Progenitor cell of endocrine pancreas (in vitro differentiated cells): ENCODE results near the gene TPX2. TPM values are rescaled to one million over a fixed set of nuclear protein-coding genes. Genes with fewer than 3 reads are reported as not detected.

Experiments used
- DNase-seq: peaks from one replicate; pipeline ENCODE4 v3.0.0; 2021; ENCODE audit warnings: low spot score; ENCODE audit not compliant: unreplicated experiment
- H3K27ac Mint-ChIP-seq: 2 replicates; pipeline ENCODE4 v1.8.0; 2021; ENCODE audit warnings: mild to moderate bottlenecking, moderate library complexity, mixed read lengths
- H3K27me3 Mint-ChIP-seq: 2 replicates; pipeline ENCODE4 v1.8.0; 2021; ENCODE audit warnings: mixed read lengths
- H3K36me3 Mint-ChIP-seq: 2 replicates; pipeline ENCODE4 v1.8.0; 2022; ENCODE audit warnings: mixed read lengths; ENCODE audit not compliant: insufficient read depth
- H3K4me1 Mint-ChIP-seq: 2 replicates; pipeline ENCODE4 v1.8.0; 2021; ENCODE audit warnings: low read depth, mixed read lengths
- H3K4me3 Mint-ChIP-seq: 2 replicates; pipeline ENCODE4 v1.8.0; 2021; ENCODE audit warnings: low read depth, mild to moderate bottlenecking, moderate library complexity, mixed read lengths
- H3K9me3 Mint-ChIP-seq: 2 replicates; pipeline ENCODE4 v1.8.0; 2021; ENCODE audit warnings: low read depth, mixed read lengths
- CTCF ChIP-seq: fragments of 200-600 bp; sonication (generic); IDR thresholded peaks from one replicate; pipeline ENCODE4 v1.5.0; 2021; ENCODE audit warnings: antibody characterized with exemption, mild to moderate bottlenecking; ENCODE audit not compliant: unreplicated experiment
- long read RNA-seq: library from polyadenylated mRNA; unstranded; transcript quantifications from one replicate; pipeline ENCODE4 v2.0.0, GENCODE V29; 2020
- total RNA-seq: library from RNA; stranded (reverse); gene quantifications from 2 replicates; pipeline ENCODE4 v1.2.1, GENCODE V29; 2021

The TPX2 gene
- 71.9 and 77.0 TPM in 2 replicates for total RNA-seq
- long read RNA-seq, transcript TPX2-202 (19 exons, 3,605 nt), result minor isoform, 5 of 456 reads
- long read RNA-seq, transcript TPX2-201 (18 exons, 3,497 nt), result major isoform, 210 of 456 reads
- long read RNA-seq, partial matches to known transcripts, result 154 of 456 reads
- long read RNA-seq, other reads (novel, unspliced or antisense), result 87 of 456 reads

GRCh38 chr20:31738729-31739549 is at the start of gene TPX2:
TPX2 (plus strand) TSS chr20:31739290; CDS start chr20:31757477, 18,187 bp downstream.
- Mint-ChIP-seq H3K4me1 (peaks cover 3% of the 10 kb centered on the region), H3K36me3 (peaks cover 2% of the 10 kb centered on the region), H3K27me3 (no peaks in the 10 kb centered on the region), H3K4me3 (no peak within 1 kb of the TSS), H3K27ac (no peak within 1 kb of the TSS), H3K9me3 (no peaks in the 10 kb centered on the region)
- TF ChIP-seq CTCF, result peak; percentile 53
- peak; percentile 92 for DNase-seq

GRCh38 chr20:31690124-31690666 is 48.9 kb upstream of the TPX2 start:
- H3K36me3 Mint-ChIP-seq, result peaks cover 36% of the 10 kb centered on the region
- no peak for DNase-seq
- H3K9me3 Mint-ChIP-seq, result no peaks in the 10 kb centered on the region
- H3K27ac Mint-ChIP-seq, result no peak overlapping the region
- H3K4me3 Mint-ChIP-seq, result no peak overlapping the region
- TF ChIP-seq CTCF, result no peak
- H3K27me3 Mint-ChIP-seq, result no peaks in the 10 kb centered on the region
- peaks cover 27% of the 10 kb centered on the region for H3K4me1 Mint-ChIP-seq

- no peak for DNase-seq
- no peaks in the 10 kb centered on the region for H3K27me3 Mint-ChIP-seq
- H3K9me3 Mint-ChIP-seq, result no peaks in the 10 kb centered on the region
- H3K27ac Mint-ChIP-seq, result peak overlapping the region; percentile 89
- no peak for TF ChIP-seq CTCF
- no peak overlapping the region for H3K4me3 Mint-ChIP-seq
- H3K36me3 Mint-ChIP-seq, result peaks cover 30% of the 10 kb centered on the region
- peaks cover 28% of the 10 kb centered on the region for H3K4me1 Mint-ChIP-seq
Measured at GRCh38 chr20:31691646-31692275, 47.3 kb upstream of the TPX2 start.

- H3K4me1 Mint-ChIP-seq, result peaks cover 37% of the 10 kb centered on the region
- H3K9me3 Mint-ChIP-seq, result no peaks in the 10 kb centered on the region
- no peaks in the 10 kb centered on the region for H3K27me3 Mint-ChIP-seq
- no peak for TF ChIP-seq CTCF
- no peak overlapping the region for H3K4me3 Mint-ChIP-seq
- DNase-seq, result no peak
- H3K27ac Mint-ChIP-seq, result no peak overlapping the region
- peaks cover 25% of the 10 kb centered on the region for H3K36me3 Mint-ChIP-seq
Measured at GRCh38 chr20:31693402-31693801, 45.7 kb upstream of the TPX2 start.

- Mint-ChIP-seq H3K27me3 (no peaks in the 10 kb centered on the region), H3K36me3 (peaks cover 25% of the 10 kb centered on the region), H3K4me1 (peaks cover 44% of the 10 kb centered on the region), H3K27ac (peak overlapping the region; percentile 25), H3K4me3 (no peak overlapping the region), H3K9me3 (no peaks in the 10 kb centered on the region)
- no peak for DNase-seq
- TF ChIP-seq CTCF, result no peak
Measured at GRCh38 chr20:31693987-31694661, 45.0 kb upstream of the TPX2 start.
